ENCODE measurements around the gene WDR74. TPM values are rescaled to one million over a fixed set of nuclear protein-coding genes. Genes with fewer than 3 reads are reported as not detected.

The WDR74 gene
- total and polyA plus RNA-seq, 9 of the 15 experiments (the other 6 are each of a cell fraction or from before 2014, with no cell fraction given): 32.7 to 210 (median 114) TPM

GRCh38 chr11:62805961-62806441 lies 33.4 kb downstream of the WDR74 start (continued):
- TF ChIP-seq ZHX1 (conservative IDR thresholded peaks at IDR 0.05; ENCODE audit: low read length) (no peak), YY1 (IDR thresholded peaks at IDR 0.05; ENCODE audit: borderline replicate concordance in 1 of 3, control insufficient read depth in 1 of 3, extremely low read depth in 1 of 3, insufficient read depth in 3 of 3, insufficient read length in 1 of 3, insufficient replicate concordance in 2 of 3, low read depth in 1 of 3, low read length in 2 of 3) (peak in 2 of 3 experiments; percentile 65 to 83), ZBTB49 (CRISPR knock-in tag; IDR thresholded peaks at IDR 0.05; ENCODE audit: borderline replicate concordance) (no peak), SAP30 (IDR thresholded peaks at IDR 0.05; ENCODE audit: borderline replicate concordance, insufficient read depth, low read depth, low read length, poor library complexity, severe bottlenecking) (peak; percentile 37), MAFG (tag; conservative IDR thresholded peaks at IDR 0.05) (no peak), VEZF1 (CRISPR knock-in tag; IDR thresholded peaks at IDR 0.05) (0 out of 2 replicates have a peak, but pooled peaks have one; percentile 9), PHB2 (IDR thresholded peaks at IDR 0.05; ENCODE audit: low read depth) (no peak)

All from K562 (cell line).